Hematopoietic multipotent progenitor cell (in vitro differentiated cells): Measurements from ENCODE around the gene DCDC2C. TPM values are rescaled to one million over a fixed set of nuclear protein-coding genes. Genes with fewer than 3 reads are reported as not detected.
A peak's percentile ranks its signal among the peaks of the same experiment; 100 is the strongest.

Source experiments
- DNase-seq, 3 donors: peaks; one replicate each; pipeline ENCODE4 v3.0.0-alpha.2; 2011 to 2015; ENCODE audit warnings: low read depth in 2 of 3, low spot score in 2 of 3
- total RNA-seq: library from RNA; depleted of rRNA; stranded (reverse); fragments of >200 nt; gene quantifications from one replicate; pipeline ENCODE4 v1.2.3, GENCODE V29; 2012

The DCDC2C gene
- total RNA-seq, 1 donor = not detected

DNA sequence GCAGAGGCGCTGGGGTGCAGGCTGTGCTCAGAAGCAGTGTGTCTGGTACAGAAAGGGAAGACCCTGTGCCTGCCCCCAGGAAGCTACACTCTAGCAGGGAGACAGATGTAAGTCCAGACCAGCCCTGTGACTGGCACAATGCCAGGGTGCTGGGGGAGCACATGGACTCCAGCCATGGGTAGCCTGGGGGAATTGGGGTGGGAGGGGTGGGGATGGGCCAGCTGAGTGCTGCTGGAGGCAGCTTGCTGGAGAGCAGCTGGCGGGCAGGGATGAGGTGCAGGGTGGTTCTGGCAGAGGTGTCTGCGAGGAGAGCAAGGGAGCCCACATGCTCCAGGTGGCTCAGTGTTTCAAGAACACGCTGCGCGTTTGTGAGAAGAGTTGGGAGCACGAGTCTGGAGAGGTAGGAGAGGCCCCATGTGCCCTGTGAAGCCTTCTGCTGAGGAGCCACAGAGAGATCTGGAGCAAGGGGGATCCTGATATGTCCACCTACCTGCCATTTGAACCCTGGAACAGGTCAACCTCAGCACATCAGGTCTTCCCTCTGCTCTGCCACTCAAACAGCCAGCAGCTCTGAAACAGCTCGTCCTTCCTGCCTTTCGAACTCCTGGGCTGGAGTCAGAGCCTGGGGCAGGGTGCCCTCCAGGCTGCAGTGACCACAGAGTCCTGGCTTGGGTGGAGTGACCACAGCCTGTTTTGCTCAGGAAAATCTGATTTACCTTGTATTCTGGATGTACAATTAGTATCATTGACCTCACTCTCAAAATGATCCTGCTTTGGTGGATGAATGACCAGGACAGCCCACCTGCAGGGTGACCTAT is 30.3 kb upstream of the DCDC2C start:
- no peak for DNase-seq

DNA sequence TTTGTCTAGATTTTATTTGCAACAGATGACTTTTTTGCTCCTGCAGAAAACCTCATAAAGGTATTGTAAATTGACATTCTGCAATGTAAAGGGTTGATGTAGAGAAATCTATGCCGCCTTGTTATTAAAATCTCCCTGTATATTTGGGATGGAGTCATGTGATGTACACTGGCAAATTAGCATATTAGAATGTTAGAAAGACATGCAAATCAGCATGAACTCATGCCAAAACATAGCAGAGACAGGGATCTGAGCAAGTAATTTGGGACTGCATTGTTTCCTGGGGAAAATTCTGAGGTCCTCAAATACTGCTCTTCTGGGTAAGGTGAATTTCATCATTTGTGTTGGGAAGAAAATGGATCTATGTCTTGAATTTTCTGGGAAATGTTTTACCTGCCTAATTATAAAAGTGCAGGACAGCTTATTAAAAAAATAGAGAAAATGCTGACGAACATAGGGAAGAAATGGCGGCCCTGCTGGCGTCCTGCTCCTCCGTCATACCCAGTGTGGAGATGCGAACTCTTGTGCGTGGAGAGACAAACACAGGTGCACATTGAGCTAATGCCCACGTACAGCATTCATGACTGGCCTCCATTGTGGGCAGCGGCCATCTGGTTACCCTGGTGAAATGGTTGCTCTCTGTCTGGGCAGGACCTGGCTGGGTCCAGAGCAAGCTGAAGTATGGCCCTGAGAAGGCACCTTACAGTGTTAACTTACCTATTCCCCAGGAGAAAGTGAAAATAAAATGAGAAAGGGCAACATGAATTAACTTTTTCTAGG is 29.1 kb upstream of the DCDC2C start:
- DNase-seq = no peak

DNA sequence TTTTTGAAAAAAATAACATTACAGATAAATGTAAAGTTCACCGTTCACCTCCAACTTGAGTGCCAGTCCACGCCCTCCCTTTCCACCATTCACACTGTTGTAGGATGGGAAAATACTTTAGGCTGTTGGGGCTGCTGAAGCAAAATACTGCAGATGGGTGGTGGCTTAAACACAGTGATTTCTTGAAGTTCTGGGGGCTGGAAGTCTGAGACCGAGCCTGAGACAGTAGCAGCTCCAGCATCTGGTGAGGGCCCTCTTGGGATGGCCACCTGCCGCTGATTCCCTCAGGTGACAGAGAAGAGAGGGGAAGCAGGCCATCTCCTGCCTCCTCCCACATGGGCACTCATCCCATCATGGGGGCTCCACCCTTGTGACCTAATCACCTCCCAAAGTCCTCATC is 27.7 kb upstream of the DCDC2C start:
- DNase-seq = no peak

DNA sequence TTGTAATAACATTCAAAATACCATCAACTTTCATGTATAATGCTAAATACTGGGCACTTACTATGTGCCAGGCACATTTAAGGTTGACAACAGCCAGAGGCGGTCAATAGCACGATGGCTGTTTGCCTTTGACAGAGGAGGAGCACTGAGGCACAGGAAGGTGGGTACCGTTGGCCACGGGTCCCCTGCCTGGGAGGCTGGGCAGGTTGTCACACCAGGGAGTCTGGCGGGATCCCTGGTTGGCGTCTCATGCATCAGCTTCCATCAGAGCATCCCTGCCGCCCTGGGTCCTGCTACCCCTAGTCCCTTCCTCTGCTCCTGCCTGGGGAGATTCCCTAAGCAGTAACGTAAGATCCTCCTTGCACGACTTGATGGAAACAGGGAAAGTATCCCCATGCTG is 25.9 kb upstream of the DCDC2C start:
- no peak for DNase-seq

DNA sequence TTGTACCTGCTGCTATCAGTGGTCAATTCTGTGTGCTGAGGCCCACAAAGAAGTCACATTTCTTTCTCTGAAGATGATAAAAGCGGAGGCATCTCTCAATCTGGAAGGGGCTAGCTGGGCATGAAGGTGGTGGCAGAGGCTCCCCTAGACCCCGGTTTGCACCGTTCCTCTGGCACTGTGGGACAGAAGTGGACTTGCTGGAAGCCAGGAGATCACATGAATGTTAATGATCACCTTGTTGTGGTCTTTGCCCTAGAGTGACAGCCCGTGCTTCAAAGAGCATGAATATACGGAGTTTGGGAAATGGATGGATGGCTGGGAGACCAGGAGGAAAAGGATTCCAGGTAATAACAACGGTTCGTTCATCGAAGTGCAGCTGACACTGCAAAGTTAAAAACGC is 25.2 kb upstream of the DCDC2C start:
- DNase-seq = no peak

DNA sequence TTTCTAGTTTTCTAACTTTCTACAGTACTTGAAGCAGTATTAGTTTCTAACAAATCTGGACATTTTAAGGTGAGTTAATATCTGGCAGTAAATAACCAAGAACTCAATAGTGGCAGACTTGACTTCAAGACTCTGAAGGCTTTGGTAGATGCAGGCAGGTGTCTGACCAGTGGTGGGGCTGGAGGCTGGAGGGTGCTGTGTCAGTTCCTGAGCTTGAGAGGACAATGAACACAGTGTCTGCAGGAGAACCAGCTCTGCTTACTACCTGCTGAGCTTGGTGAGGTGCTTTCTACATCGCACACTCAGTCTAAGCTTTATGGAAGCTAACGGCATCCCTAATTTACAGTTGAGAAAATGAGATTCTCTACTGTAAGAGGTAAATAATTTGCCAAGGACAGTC is 24.2 kb upstream of the DCDC2C start:
- DNase-seq = no peak

DNA sequence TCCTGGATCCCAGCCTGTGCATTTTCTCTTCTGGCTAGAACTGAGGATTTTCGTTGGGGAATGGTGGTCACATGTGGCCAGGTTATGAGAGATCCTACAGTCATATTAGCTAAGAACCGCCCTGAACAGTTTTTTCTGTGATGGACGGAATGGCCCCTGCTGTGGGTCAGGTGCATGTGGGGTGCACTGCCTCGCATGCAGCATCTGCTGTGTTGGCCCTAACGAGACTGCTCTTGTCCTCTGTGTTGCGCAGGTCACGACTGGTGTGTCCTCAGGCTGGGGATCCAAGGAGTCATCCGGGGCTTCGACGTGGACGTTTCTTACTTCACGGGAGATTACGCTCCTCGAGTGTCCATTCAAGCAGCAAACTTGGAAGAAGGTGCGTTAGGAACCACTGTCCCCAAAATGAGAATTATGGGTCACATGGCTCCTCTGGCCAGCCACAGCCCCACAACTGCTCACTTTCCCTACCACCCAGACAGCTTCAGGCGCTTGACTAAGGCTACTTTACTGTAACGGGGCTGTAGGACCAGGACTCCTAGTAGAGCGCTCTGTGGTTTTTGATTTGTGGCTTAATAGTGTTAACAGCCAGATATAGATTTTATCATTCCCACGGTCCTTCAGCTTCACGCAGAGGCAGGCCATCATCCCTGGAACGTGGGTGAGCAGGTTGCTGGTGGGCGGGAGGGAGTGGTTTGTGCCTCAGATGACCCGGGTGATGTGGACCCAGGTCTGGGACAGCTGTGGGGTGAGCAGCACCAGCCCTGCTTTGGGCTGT is 23.6 kb upstream of the DCDC2C start:
- no peak for DNase-seq

DNA sequence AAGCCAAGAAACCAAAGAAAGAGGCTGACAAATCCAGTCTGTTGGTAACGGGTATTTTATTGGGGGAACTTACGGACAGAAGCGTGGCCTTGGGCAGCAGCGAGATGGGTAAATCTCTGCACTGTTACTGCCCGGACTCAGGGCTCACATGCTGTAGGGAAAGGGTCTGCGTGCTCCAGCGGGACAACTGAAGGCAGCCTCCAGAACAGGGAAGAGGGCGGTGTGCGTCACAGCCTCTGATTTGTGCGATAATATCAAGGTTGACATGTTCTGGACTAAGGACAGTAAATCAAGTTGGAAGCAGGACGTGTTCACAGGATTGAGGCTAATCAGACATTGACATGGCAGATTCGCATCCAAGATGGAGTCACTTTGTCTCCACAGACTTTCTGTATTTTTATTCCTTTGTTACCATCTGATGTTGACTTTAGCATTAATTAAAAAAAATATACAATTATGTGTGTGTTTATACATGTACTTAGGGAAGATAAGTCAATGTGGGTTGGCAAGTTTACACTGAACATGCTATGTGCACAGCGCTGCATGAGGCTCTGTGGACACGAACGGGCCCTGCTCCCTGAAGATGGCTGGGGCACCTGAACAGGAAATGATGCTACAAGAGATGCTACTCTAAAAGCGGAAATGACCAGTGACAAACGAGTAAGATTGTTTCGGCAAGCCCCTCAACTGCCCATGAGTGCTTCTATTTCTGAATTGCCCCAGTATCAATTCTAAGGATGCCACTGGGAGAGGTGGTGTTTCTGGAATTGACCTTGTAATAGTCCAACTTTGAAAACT is 22.6 kb upstream of the DCDC2C start:
- no peak for DNase-seq

DNA sequence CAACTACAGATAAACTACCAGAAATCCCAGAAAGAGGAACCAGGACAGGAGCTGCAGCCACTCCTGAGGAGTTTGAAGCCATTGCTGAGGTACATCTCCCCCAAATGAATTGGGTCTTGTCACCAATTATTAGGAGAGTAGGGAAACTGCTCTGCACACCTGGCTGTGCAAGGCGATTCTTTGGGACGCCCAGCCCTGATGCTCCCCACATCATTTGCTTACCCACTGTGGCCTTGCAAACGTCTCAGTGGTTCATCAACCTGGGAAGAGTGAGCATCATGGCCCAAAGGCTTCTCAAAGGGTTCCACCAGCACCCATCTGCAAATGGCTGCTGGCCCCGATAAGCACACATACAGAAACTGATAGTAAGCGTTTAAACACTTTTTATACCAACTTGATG is 21.8 kb upstream of the DCDC2C start:
- no peak for DNase-seq

DNA sequence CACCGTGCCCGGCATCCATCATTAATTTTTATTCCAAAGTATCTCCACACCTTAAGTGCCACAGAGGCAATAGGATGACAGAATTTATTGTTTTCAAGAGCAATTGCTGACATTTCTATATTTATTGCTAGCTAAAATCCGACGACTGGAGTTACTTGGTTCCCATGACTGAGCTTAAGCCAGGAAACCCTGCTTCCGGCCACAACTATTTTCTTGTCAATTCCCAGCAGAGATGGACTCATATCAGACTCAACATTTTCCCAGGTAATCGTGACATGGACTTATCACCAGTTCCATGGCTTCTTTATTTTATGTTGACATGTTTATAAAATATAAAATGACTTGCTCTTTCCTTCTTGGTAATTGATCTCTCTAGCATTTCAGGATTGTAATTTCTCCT is 20.6 kb upstream of the DCDC2C start:
- no peak for DNase-seq

DNA sequence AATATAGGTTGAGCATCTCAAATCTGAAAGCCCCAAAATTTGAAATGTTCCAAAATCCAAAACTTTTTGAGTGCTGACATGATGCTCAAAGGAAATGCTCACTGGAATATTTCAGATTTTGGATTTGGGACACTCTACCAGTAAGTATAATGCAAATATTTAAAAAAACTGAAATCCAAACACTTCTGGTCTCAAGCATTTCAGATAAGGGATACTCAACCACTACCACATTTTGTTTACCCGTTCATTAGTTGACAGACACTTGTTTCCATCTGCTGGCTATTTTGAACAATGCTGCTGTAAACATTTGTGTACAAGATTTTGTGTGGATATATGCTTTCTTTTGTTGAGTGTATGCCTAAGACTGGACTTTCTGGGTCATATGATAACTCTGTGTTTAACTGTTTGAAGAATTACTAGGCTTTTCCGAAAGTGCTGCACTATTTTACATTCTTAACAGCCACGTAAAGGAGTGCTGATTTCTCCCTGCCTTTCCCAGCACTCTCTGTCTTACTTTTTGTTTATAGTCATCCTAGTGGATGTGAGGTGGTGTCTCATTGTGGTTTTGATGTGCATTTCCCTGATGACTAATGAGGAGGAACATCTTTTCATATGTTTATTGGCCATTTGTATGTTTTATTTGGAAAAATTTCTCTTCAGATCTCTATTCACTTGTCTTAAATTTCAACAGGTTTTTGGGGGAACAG is 19.5 kb upstream of the DCDC2C start:
- DNase-seq = no peak

DNA sequence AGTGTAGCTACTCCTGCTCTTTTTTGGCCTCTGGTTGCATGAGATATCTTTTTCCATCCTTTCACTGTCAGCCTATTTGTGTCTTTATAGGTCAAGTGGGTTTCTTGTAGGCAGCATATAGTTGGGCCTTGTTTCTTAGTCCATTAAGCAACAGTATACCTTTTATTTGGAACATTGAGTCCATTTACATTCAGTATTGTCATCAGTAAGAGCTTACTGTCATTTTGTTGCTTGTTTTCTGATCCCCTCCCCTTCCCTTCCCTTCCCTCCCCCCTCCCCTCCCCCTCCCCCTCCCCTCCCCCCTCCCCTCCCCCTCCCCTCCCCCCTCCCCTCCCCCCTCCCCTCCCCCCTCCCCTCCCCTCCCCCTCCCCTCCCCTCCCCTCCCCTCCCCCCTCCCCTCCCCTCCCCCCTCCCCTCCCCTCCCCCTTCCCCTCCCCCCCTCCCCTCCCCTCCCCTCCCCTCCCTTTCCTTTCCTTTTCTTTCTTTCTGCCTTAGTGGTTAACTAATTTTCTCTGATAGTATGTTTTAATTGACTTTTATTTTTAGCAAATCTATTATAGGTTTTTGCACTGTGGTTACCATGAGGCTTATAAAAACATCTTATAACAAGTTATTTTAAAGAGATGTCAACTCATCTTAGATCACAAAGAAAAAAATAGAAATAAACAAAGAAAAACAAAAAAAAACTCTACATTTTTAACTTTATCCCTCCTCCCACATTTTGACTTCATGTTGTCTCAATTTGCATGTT is 13.2 kb upstream of the DCDC2C start:
- no peak for DNase-seq

DNA sequence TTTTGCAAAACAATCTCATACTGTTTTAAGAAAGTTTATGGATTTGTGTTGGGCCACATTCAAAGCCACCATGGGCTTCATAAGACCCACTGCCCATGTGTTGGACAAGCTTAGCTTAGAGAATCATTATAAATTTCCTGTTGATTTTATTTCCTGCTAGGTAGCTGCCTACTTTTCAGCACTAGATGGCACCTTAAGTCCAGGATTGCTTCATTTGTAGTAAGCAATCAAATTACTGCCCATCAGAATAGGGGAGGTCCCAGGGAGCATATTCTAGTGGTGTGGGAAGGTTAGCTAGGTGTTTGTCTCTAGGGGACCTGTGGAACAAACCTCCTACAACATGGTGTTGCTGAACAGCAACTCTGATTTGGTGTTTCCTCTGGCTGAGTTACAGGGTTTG is 11.0 kb upstream of the DCDC2C start:
- peak in 2 of 3 donors; percentile 8 to 40 for DNase-seq

DNA sequence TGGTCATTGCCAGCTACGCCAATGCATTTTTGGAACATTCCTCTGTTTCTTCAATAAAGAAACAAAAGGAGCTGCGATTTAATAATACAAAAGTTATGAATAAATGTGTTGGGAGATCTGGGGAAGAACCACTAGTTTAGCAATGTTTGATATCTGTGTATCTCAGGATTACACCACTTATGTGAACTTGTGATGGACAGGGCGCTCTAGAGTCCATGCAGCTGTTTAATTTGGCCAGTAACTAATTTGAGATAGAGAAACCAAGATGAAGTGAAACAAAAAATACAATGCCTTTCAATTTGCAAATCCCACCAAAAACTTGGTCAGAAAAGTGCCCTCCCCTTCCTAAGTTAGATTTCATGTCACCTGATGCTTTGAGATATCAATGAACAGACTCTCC is 6.8 kb upstream of the DCDC2C start:
- no peak for DNase-seq

DNA sequence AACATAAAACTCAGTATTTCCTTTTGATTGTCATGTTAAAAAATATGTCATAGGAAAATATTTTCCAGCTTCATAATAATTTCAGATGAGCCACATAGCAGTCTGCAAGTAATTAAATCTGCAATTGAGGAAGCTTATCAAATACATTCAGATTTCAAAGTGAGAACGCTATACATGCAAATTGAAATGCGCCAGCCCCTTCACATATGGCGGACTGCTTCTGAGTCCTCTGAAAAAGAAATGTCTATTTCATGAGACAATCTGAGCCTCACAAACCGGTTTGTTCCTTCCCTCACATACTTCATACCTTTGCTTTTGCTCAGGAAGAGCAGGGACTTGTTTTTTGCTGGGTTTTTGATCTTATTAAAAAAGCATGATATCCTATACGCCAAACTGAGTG is 2.3 kb upstream of the DCDC2C start:
- no peak for DNase-seq

DNA sequence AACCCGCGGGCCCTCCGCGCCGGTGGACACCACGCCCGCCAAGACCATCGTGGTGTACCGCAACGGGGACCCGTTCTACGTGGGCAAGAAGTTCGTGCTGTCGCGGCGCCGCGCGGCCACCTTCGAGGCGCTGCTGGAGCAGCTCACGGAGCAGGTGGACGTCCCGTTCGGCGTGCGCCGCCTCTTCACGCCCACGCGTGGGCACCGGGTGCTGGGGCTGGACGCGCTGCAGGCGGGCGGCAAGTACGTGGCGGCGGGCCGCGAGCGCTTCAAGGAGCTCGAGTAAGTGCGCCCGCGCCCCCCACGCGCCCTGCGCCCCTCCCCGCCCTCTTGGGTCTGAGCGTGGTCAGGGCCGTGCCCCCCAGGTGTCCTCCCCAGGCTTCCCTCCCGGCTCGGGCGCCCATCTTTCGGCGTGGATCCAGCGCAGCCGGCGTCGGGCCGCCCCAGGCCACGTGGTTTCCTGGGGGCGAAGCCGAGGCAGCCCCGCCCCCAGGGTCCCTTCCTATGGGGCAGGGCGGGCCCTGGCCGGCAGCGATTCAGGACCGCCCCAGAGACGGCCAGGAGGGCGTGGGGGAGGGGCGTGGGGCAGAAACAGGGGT is 481 bp downstream of the DCDC2C start:
- no peak for DNase-seq

DNA sequence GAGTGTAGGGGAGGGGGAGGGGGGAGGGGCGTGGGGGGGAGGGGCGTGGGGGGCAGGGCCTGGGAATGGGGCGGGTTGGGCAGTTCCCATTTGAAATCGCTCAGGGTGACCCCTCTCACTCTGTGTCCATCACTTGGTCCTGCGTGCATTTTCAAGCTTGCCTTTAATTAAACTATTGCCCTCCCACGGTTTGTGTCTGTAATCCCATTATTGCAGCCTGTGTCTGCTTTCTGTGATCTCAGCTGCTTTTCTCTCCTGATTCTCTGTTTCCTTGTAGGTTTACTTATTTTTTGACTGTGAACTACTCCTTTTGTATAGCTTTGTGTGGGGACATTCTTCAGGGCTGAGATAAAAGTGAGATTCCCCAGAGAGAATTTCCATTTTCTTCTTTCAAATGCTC is 1.3 kb downstream of the DCDC2C start:
- no peak for DNase-seq

DNA sequence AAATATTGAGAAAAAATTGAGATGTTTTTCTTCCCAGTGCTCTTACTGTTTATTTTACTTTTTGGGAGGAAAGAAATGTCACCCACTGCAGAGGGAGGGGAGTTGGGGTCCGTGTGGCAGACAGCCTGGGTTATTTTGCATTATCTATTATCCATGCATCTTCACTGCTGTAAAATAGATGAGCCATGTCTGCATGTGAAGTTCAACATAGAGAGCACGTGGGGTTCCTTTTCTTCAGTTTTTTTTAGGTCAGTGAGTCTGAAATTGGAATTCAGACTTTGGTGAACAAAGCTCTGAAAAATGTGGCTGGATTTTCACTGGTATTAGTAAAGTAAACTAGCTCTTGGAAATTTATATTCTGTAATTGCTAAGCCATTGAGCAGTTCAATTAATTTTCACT is 2.4 kb downstream of the DCDC2C start:
- DNase-seq = no peak

DNA sequence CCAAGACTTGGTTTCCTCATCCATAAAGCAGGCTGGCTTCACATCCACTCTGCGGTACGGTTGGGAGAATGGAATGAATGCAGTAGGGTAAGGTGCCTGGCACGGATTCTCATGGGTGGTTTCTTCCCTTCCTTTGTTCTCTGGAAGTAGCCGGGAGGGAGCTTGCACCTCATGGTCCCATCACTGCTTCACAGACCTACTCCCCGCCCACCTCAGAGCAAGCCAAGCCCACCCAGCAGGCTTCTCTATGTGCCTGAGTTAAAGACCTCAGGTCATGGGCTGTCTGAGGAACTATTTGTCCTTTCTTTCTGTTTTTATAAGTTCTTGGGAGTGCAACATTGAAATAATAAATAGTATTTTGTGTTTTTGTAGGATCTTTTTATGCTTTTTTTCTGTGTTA is 3.5 kb downstream of the DCDC2C start:
- no peak for DNase-seq
